Natural killer cell (primary cell): ENCODE results near the gene EMC10. TPM values are rescaled to one million over a fixed set of nuclear protein-coding genes. Genes with fewer than 3 reads are reported as not detected.

ENCODE experiments used
- ATAC-seq, 3 donors: fragments of 150-1000 bp in 2 of 3; fragments of 200-7000 bp in 1 of 3; cut with Tn5 transposase; 1 replicate in 1 of 3; 2 replicates in 2 of 3; pipeline ENCODE4 v1.10.0; 2021; ENCODE audit warnings: mild to moderate bottlenecking in 2 of 3, moderate library complexity in 2 of 3
- DNase-seq, 2 donors: peaks; one replicate each; pipeline versions ENCODE4 v3.0.0 to v3.0.0-alpha.2; 2013 to 2021; ENCODE audit warnings: mixed read lengths in 1 of 2
- H3K27ac ChIP-seq: one replicate; pipeline ENCODE4 v1.5.1; 2013; ENCODE audit warnings: mild to moderate bottlenecking, low read length
- H3K27me3 ChIP-seq: one replicate; pipeline ENCODE4 v1.6.1; 2013; ENCODE audit warnings: low read length; ENCODE audit not compliant: control insufficient read depth, insufficient read depth
- H3K36me3 ChIP-seq: one replicate; pipeline ENCODE4 v1.6.1; 2013; ENCODE audit warnings: low read length; ENCODE audit not compliant: control insufficient read depth, insufficient read depth
- H3K4me1 ChIP-seq: one replicate; pipeline ENCODE4 v1.6.1; 2013; ENCODE audit warnings: low read length; ENCODE audit not compliant: control insufficient read depth, insufficient read depth
- H3K4me3 ChIP-seq: one replicate; pipeline ENCODE4 v1.5.1; 2013; ENCODE audit warnings: low read length
- H3K9me3 ChIP-seq: one replicate; pipeline ENCODE4 v1.6.1; 2013; ENCODE audit warnings: low read length; ENCODE audit not compliant: control insufficient read depth, insufficient read depth
- H3K27ac Mint-ChIP-seq, 2 donors: one replicate each; pipeline ENCODE4 v1.8.0; 2022; ENCODE audit warnings: mild to moderate bottlenecking in 2 of 2, mixed read lengths in 2 of 2, moderate library complexity in 1 of 2
- H3K27me3 Mint-ChIP-seq, 2 donors: one replicate each; pipeline ENCODE4 v1.8.0; 2022; ENCODE audit warnings: low read depth in 2 of 2, mixed read lengths in 2 of 2
- H3K36me3 Mint-ChIP-seq: one replicate; pipeline ENCODE4 v1.8.0; 2022; ENCODE audit warnings: mixed read lengths
- H3K4me1 Mint-ChIP-seq, 2 donors: one replicate each; pipeline ENCODE4 v1.8.0; 2022; ENCODE audit warnings: mixed read lengths in 2 of 2
- H3K4me3 Mint-ChIP-seq: one replicate; pipeline ENCODE4 v1.8.0; 2022; ENCODE audit warnings: mild to moderate bottlenecking, moderate library complexity, mixed read lengths
- H3K9me3 Mint-ChIP-seq, 2 donors: one replicate each; pipeline ENCODE4 v1.8.0; 2022; ENCODE audit warnings: mixed read lengths in 2 of 2
- WGBS: methylation state at CpG from one replicate; pipeline ENCODE4 v1.1.7; 2013; ENCODE audit warnings: missing lambda C conversion rate; ENCODE audit not compliant: insufficient coverage; 5-methylcytosine and 5-hydroxymethylcytosine counted together
- intact Hi-C: fragments of 100-400 bp; cut with micrococcal nuclease; formaldehyde crosslinking; loops from one replicate; pipeline ENCODE4 v1.14.2; 2022
- total RNA-seq, 4 donors: library from RNA; stranded (reverse); fragments of 120-200 nt in 1 of 4; gene quantifications; one replicate each; pipeline versions ENCODE4 v1.2.3 to v1.2.4, GENCODE V29; 2013 to 2022
- TF ChIP-seq, protein P1 (sequence below): fragments of 200-600 bp; IDR thresholded peaks from one replicate; pipeline ENCODE4 v1.8.0; 2022; ENCODE audit warnings: antibody characterized with exemption

EMC10 gene
- total RNA-seq, 3 donors from 2014 or later (not counting 1 experiment from before 2014, with no cell fraction given): 79.5 to 85.1 (median 80.1) TPM

DNA sequence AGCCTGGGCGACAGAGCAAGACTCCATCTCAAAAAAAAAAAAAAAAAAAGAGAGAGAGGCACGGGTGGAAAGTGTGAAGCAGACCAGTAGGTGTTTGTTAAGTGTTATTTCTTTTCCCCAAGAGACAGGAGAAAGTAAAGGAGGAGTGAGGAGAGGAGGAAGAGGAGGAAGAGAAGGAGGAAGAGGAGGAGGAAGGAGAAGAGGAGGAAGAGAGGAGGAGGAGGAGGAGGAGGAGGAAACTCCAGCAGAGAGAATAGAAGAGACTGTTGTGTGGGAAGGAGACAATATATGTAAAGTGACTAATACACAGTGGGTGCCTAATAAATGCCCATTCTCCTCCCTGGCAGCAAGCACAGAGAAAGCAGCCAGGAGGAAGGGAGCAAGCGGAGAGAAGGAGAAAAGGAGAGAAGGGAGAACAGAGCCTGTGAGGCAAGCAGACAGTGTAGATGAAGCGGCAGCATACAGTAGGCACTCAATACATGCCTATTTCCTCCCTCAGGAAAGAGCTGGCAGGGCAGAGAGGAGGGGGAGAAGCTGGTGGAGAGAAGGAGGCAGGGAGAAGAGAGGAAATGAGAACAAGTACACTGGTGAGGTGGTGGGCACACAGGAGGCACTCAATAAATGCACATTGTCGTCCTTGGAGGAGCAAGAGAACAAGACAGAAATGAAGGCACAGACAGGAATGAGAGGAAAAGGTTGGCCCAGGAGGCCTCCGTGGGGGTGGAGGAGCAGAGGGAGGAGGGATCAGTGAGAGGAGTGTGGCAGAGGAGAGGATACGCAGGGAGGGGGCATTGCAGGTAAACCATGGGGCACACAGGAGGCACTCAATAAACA is 18.1 kb downstream of the EMC10 start:
- WGBS: 69% methylated on average over 7 of the region's 7 CpGs
- no peak overlapping the region for H3K27ac ChIP-seq
- H3K9me3 Mint-ChIP-seq: no peaks in the 10 kb centered on the region
- ATAC-seq: no peak
- no peak for DNase-seq
- intact Hi-C loops: no loop called here
- H3K27me3 Mint-ChIP-seq: no peaks in the 10 kb centered on the region
- H3K36me3 ChIP-seq: no peaks in the 10 kb centered on the region
- no peaks in the 10 kb centered on the region for H3K36me3 Mint-ChIP-seq
- no peaks in the 10 kb centered on the region for H3K9me3 ChIP-seq
- no peak overlapping the region for H3K4me3 ChIP-seq
- H3K27ac Mint-ChIP-seq: peak overlapping the region in 1 of 2 donors; percentile 31
- H3K4me1 ChIP-seq: peaks cover 12% of the 10 kb centered on the region
- peaks cover 5 to 21% of the 10 kb centered on the region in 2 donors for H3K4me1 Mint-ChIP-seq
- no peaks in the 10 kb centered on the region for H3K27me3 ChIP-seq
- H3K4me3 Mint-ChIP-seq: no peak overlapping the region
- TF ChIP-seq, protein P1, sequence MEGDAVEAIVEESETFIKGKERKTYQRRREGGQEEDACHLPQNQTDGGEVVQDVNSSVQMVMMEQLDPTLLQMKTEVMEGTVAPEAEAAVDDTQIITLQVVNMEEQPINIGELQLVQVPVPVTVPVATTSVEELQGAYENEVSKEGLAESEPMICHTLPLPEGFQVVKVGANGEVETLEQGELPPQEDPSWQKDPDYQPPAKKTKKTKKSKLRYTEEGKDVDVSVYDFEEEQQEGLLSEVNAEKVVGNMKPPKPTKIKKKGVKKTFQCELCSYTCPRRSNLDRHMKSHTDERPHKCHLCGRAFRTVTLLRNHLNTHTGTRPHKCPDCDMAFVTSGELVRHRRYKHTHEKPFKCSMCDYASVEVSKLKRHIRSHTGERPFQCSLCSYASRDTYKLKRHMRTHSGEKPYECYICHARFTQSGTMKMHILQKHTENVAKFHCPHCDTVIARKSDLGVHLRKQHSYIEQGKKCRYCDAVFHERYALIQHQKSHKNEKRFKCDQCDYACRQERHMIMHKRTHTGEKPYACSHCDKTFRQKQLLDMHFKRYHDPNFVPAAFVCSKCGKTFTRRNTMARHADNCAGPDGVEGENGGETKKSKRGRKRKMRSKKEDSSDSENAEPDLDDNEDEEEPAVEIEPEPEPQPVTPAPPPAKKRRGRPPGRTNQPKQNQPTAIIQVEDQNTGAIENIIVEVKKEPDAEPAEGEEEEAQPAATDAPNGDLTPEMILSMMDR: no peak

DNA sequence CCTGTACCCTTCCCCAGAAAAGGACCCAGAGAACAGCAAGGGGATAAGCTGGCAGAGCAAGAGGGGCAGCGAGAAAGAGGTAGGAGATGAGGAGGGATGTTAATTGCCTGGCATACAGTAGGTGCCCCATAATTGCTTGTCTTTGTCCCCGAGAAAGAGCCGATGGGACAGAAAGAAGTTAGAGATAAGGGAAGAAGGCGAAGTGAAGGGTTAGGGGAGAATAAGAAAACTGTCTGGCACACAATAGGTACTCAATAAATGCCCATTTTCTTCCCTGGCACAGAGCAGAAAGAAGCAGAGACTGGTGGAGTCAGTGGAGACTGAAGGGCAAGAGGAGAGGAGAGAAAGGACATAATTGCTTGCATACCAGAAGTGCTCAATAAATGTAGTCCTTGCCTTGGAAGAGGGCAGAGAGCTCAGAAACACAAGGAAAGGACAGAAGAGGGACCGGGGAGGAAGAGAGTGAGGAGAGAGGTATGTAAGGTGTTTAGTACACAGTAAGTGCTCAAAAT is 18.8 kb downstream of the EMC10 start:
- Histone ChIP-seq H3K27me3 (no peaks in the 10 kb centered on the region), H3K36me3 (no peaks in the 10 kb centered on the region), H3K4me1 (peaks cover 12% of the 10 kb centered on the region), H3K4me3 (no peak overlapping the region), H3K27ac (no peak overlapping the region), H3K9me3 (no peaks in the 10 kb centered on the region)
- intact Hi-C loops: no loop called here
- no peaks in the 10 kb centered on the region for H3K36me3 Mint-ChIP-seq
- TF ChIP-seq, protein P1: no peak
- H3K27ac Mint-ChIP-seq: no peak overlapping the region
- peaks cover 5 to 21% of the 10 kb centered on the region in 2 donors for H3K4me1 Mint-ChIP-seq
- DNase-seq: no peak
- H3K9me3 Mint-ChIP-seq: no peaks in the 10 kb centered on the region
- ATAC-seq: no peak
- WGBS: 94% methylated on average over 5 of the region's 5 CpGs
- H3K4me3 Mint-ChIP-seq: no peak overlapping the region
- H3K27me3 Mint-ChIP-seq: no peaks in the 10 kb centered on the region

DNA sequence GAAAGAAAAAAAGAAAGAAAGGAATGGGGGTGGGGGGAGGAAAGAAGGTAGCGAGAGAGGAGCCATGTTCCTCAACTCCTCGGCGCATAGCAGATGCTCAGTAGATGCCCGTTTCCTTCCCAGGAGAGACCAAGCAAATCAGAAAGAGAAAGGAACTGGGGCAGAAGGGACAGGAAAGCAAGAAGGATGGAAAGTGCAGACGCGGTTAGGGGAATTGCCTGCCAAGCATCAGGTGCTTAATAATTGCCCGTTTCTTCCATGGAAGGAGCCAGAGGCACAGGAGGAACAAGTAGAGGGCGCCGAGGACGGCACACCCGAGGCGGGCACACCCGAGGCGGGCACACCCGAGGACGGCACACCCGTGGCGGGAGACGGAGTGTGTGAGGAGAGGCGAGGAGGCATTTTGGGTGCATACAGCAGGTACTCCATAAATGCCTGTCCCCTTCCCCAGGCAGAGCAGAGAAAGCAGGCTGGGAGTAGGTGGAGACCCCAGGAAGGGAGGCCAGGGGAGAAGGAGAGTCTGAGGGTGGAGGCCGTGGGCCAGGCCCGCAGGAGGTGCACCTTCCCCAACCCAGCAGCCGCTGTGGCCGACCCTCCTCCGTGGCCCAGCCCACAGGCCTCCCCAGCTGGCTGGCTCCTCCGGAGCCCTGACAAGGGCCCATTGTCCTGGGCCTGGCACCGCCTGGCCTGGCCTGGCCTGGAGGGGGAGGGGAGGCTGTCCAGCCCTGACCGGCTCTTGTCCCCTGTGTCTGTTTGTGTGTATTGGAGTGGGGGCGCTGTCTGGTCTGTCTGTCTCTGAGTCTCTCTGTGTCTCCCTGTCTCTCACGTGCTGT is 20.1 kb downstream of the EMC10 start:
- no peak overlapping the region for H3K4me3 ChIP-seq
- H3K27me3 ChIP-seq: no peaks in the 10 kb centered on the region
- TF ChIP-seq, protein P1: no peak
- peaks cover 10% of the 10 kb centered on the region for H3K4me1 ChIP-seq
- H3K9me3 ChIP-seq: no peaks in the 10 kb centered on the region
- Mint-ChIP-seq H3K4me3 (no peak overlapping the region), H3K27me3 (no peaks in the 10 kb centered on the region), H3K4me1 (peaks cover 0 to 15% of the 10 kb centered on the region in 2 donors), H3K9me3 (no peaks in the 10 kb centered on the region), H3K36me3 (no peaks in the 10 kb centered on the region), H3K27ac (no peak overlapping the region)
- intact Hi-C loops: no loop called here
- no peaks in the 10 kb centered on the region for H3K36me3 ChIP-seq
- WGBS: 92% methylated on average over 30 of the region's 30 CpGs
- ATAC-seq (no peak), DNase-seq (no peak)
- no peak overlapping the region for H3K27ac ChIP-seq
